ENCODE measurements around the gene PAPPA. TPM values are rescaled to one million over a fixed set of nuclear protein-coding genes. Genes with fewer than 3 reads are reported as not detected.
A peak's percentile ranks its signal among the peaks of the same experiment; 100 is the strongest.

PAPPA gene
- polyA plus RNA-seq, 5 donors: 0.42 to 2.0 (median 1.2) TPM

DNA sequence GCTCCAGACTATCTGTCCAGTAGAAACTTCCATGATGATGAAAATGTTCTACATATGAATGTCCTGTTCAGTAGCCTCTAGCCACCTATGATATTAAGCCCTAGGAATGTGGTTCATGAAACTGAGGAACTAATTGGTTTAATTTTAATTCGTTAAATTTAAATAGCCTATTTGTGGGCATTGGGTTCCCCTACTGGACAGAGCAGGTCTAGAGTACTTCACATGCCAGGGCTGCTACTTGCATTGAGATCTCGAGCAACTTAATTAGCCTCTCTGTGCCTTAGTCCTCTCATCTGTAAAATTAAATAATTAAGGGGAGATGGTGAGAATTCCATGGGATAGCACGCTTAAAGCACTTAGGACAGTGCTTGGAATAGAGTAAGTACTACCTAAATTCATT lies 160.0 kb downstream of the PAPPA start:
- no peak for DNase-seq

DNA sequence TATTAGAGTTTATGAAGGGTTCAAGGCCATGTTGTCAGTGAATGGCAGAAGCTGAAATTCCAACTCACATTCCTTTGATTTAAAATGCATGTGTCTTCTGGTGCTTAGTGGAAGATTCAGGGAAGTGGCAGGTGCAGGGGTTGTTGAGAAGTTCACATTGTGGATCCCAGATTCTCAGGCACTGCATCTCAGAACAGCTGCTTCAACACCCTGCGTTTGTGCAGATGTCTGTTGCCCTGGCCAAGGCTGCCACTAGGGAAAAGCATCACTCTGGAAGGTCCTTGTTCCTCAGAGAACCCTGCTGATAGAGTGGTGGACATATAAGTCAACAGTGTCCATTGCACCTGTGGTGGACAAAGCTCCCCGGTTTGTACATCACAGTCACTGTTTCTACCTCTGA lies 162.7 kb downstream of the PAPPA start:
- no peak for DNase-seq

DNA sequence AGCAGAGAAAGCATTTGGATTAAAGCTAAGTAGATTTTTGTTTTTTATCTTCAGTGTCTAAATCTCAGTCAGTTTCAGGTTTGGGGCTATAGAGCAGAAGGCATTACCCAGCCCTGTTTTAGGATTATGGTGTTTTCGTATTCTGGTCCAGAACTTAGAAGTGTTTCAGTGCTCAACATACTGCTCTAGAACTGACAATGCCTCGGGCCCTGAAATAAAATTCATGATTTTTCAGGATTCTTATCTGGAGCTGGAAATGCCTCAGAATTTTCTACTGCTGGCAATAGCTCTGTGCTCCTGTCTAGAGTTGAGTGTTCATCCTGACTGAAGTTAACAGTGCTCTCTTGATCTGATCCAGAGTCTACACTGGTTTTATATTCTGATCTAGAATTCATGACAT lies 163.9 kb downstream of the PAPPA start:
- no peak for DNase-seq

DNA sequence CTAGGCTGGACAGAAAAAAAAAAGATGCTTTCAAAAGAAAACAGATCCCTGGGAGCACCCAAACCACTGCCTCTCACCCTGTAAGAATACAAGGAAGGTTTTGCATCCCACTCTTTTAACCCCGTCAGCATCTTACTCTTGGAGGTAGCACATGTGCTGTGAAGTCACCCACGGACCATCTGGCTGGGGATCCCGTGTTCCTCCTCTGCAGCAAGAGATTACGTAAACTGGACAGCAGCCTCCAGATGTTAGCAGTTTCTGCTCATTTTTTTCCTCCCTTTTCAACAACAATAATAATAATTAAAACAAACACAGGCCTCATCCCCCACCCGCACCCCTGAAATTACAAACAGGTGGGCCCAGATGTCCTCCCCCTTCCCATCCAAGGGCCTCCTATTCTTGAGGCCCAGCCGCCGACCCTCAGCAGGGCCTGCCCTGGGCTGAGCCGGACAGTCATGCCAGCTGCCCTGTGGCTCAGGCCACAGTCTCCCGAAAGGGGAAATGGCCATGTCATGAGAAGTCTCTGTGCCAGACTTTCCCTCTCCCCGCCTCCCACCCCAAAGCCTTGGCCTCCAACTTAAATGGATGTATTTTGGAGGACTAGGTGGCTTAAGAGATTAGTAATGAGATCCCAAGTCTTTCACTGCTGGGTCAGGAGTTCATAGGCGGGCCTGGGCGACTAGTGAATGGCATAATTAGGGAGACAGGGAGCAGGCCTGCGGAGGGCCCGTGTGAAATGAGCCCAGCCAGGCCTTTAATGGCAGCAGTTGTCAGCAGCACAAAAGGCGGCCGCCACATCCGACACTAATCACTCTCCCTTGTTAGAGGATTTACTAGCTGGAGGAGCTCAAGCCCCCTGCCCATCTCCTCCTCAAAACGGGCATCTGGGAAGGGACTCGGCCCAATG lies 165.1 kb downstream of the PAPPA start:
- DNase-seq: peak; percentile 27 to 39

DNA sequence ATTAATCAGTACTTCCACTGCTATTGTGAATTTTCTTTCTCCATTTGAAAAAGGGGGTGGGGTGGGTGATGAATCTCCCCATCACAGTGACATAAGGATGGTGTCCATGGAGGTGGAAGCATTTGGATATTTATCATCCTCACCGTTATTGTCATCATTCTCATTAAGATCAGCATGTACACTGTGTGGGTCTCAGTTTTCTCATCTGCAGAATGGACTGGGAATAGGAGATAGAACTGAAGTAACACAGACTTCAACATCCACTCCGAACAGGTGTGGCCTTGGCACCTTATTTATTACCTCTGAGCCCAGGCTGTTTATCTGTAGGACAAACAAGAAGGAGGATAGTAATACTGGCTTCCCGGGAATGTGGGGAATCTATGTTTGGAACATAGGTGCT lies 165.9 kb downstream of the PAPPA start:
- no peak for DNase-seq

DNA sequence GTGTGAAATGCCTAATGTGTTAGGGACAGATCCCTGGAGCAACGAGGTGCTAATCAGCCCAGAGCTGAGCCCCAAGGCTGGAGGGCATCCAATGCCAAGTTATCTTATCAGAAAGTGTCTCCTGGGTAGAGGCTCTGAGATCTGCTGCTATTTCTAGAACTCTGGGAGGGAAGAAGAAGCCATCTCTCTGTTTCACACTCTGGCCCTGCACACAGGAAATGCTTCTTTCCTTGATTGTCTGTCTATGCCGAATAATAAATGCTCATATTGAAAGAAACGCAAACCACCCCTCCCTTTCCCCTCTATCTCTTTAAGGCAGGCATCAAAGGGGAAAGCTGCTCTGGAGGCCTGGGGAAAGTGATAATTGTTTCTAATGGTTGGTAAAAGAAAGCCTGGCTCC lies 166.7 kb downstream of the PAPPA start:
- DNase-seq: no peak

DNA sequence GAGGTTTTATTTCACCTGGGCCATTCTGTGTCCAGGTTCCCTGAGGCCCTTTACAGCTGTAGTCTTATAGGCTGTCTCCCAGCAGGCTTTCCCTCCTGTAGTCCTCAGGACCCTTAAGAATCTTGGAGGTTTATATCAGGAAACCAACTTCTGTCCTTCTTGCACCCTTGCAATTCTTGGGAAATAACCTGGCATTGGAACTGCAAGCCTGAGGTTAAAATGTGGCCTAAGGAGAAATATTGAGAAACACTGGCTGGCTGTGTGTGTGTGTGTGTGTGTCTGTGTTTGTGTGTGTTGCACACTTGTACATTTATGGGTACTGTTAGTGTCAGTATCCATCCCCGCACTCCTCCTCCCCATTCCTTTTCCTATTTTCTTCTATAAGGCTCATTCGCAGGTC lies 168.9 kb downstream of the PAPPA start:
- no peak for DNase-seq

DNA sequence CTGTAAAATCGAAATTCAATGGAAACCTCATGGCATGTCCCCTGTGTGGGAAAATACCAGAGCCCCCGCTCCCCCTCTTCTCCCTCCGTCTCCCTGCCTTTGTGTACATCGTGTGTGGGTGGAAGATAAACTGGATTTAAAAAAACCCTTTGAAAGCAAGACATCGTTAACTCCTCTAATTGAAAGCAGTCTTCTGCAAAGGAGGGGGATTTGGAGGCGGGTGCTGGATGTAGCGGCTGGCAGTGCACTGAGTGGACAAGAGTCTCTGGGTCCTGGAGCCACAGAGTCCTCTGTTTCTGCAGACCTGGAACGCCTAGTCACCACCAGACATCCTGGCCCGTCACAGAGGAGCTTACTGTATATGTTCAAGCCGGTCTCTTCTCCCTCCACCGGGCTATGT lies 169.4 kb downstream of the PAPPA start:
- no peak for DNase-seq

DNA sequence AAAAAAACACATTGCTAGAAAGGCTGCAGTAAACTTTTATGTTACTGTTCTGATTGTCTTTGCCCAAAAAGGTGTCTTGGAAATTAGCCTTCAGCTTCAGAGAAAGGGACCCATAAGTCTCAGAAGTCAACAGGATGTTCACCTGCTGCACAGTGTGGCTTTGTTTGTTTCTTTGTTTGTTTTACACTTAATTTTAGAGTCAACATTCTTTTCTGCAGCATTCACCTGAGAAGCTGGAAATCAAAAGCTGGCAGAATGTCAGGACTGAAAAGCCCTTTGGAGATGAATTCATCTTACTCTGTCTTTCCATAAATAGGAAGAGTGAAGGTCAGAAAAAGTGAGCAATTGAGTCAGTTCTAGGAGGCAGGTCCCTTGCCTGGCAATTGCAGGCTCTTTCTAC lies 170.0 kb downstream of the PAPPA start:
- no peak for DNase-seq

DNA sequence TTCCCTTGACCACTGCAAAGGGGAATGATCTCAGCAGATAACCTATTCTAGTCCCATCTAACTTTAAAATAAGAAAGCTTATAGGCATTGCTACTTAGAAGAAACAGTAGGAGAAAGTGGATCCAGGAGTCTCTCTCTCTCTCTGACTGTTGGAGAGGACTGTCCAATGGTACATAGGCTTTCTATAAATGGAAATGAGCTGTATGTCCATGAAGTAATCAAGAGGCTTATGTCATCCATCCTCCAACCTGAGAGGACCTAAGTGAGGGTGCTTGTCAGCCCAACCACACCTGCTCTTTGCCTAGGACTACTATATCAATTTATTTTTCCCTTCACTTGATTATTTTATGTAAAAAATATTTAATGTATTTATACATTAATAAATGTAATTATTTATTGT lies 172.3 kb downstream of the PAPPA start:
- DNase-seq: no peak

DNA sequence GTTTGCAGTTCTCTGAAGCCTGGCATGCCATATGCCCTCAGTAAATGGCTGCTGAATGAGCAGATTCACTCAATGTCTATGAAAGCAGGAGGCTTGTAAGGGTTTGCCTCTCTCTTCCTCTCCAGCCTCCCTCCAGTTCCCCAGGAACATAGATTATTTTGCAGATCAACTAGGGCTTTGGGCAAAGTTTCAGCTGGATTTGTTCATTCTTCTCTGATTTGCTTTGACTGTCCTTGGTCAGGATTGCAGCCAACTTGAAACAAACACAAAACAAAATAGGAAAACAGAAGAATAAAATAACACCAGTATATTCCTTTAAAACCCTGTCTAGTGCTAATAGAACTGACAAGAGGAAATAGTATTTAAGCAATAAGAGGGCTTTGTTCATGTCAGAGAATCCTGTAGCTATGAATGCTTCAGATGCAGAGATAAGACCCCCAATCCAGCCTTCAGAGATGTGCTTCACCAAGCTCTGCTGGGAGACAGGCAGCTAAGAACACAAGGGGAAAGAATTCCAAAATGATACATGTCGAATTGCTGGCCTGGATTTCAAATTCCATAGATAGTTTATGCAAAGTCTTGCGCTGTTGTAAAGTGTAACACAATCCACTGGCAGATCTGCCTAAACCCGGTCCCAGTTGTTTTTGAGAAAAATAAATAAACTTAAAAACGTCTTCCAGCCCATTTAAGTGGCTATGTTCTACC lies 174.3 kb downstream of the PAPPA start:
- DNase-seq: peak; percentile 24 to 40

DNA sequence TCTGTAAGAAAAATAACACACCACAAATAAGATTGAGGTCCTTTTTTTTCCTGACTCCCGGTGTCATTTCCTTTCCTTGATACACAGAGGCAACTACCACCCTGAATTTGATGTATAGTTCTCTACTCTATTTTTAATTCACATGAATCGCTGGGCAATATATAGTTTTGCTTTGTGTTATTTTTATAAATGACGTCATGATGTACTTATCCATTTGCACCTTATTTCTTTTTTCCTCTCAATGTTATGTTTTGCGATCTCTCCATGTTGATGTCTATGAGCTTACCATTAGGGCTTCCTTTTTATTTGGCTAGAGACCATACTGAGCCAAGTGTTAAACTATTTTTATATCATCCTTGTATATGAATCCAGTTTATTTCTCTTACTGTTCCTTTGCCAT lies 175.9 kb downstream of the PAPPA start:
- no peak for DNase-seq

DNA sequence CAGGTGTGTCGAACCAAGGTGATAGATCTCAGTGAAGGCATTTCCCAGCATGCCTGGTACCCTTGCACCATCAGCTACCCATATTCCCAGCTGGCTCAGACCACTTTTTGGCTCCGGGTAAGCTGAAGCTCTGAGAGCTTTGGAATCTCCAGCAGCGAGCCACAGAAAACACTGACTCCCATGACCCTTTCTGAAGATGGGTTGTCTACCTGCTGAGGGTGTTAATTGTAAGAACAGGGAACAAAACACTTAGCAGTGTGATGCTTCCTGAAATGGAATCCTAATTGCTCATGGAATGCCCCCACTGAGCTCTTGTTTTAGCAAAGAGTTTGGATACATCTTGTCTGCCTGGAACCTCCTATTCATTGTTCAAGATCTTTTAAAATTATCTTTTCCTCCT lies 177.7 kb downstream of the PAPPA start:
- DNase-seq: no peak

DNA sequence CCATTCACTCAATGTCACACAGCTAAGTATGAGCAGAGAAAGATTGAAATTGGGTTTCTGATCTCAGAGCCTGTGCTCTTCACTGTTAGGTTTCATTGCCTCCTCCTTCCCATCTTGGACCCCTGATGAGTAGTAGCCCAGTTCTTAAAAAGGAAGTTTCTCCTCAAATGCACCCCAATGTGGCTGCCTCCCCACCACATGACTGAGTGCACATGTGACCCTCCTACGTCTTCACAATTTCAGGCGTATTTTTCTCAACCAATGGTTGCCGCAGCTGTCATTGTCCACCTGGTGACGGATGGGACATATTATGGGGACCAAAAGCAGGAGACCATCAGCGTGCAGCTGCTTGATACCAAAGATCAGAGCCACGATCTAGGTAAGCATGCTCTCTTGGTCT lies 178.5 kb downstream of the PAPPA start:
- DNase-seq: no peak

DNA sequence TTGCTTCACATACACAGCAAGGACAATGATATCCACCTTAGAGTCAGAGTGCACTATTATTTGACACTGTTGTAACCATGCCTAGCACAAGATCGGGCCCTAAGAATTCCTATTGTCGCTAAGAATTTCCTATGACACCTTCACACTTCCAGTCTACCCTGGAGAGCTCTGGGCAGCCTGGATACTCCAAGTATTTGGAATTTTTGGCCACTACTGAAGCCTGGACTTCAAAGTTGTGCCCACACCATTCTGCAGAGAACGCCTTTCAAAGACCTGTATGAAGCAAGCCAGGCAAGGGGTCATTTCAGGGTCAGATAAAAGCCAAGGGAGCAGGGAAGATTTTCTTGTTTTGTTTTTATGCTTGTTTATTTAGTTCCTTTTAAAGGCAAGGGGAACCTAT lies 179.7 kb downstream of the PAPPA start:
- DNase-seq: no peak

DNA sequence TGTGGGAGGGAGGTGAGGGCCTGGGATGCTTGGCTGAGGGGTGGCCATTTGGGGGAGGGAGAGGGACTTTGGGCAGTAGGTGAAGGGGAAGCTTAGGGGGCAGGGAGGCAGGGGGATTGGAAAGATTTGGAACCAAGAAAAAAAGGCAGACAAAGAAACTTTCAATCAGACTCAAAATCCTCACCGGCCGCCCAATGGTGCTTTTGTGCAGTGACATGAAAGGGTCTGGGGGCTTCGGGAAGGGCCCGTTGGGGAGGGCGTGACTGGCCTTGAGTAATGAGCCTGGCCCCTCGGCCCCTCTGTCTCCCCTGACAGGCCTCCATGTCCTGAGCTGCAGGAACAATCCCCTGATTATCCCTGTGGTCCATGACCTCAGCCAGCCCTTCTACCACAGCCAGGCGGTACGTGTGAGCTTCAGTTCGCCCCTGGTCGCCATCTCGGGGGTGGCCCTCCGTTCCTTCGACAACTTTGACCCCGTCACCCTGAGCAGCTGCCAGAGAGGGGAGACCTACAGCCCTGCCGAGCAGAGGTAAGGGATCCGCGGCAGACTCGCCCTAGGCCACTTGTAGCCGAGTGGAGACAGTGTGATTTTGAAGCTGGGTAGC lies 181.1 kb downstream of the PAPPA start:
- no peak for DNase-seq

DNA sequence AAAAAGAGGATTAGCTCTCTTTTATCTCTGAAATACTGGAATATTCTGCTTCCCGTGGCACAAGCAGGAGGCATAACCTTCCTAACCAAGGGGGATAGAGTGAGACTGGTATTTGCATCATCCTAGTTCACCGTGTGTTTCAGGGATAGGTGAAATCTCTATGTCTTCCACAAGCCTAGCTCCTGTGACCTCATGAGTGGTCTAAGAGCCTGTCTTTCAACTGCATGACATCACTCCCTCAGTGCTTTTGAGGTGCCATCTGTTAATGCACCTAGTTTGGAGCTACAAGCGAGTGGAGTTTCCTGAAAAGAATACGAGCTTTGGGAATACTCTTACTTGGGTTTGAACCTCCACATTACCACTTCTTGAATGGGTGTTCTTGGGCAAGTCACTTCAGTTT lies 181.8 kb downstream of the PAPPA start:
- no peak for DNase-seq

DNA sequence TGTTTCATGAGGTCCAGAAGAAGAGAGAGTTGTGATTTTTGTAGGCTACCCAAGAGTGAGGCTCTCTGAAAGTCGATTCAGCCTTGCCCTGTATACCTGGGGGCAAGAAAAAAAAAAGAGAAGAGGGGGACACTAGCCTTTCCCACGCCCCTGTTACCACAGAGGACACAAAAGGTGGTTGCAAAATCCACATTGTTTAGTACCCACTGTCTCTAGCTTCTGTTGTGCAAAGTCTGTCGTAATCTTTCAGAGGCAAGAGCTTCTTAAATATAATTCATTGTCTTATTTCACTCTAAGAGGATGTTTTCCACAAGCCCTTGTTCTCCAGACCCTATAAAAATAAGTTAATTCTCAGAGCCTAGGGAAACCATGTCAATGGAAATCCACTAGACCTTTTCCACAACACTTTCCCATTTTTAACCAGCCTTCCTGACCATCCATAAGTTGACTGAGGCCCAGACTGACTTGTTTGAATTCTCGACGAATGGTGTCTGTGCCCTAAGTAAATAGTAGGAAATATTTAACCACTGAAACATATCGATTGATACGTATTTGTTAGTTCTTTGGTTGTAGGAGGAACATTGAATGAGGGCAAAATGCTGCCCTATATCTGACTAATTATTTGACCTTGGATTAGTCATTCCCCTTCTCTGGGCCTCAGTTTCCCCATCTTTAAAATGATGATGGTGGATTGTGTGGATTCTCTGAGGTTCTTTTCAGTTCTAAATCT lies 182.7 kb downstream of the PAPPA start:
- DNase-seq: no peak

DNA sequence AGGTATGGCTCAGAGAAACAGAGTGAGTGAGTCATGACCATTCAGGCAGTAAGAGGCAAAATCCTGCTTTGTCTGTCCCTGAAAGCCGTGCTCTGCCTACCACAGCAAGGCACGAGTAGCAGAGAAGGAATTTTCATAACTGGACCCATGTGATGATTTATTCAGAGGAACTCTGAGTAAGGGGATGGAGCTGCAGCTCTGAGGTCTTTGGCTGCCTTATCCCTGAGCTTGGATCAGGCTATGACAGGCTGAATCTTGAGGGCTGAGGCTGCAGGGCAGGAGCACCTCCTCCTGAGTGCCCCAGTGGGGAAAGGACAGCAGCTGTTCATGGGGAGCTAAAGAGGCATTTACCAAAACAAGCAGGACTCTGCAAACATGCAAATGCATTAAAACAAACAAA lies 183.4 kb downstream of the PAPPA start:
- no peak for DNase-seq

DNA sequence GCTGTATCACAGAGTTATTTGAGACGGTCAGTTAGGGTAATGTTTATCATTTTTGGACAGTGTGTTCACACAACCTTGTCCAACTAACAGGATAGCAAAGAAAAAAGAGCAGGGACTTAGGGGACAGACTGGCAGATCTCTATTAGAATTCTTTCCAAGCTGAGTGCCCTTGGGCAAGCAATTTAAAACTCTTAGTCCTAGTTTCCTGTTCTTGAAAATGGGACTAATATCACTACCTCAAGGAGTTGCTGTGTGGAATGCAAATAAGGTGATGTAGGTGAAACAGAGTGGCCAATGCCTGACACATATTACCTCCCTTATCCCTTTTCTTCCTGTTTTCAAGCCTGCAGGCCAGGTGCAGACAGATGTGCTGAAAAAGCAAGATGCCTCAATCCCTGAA lies 186.7 kb downstream of the PAPPA start:
- no peak for DNase-seq

DNA sequence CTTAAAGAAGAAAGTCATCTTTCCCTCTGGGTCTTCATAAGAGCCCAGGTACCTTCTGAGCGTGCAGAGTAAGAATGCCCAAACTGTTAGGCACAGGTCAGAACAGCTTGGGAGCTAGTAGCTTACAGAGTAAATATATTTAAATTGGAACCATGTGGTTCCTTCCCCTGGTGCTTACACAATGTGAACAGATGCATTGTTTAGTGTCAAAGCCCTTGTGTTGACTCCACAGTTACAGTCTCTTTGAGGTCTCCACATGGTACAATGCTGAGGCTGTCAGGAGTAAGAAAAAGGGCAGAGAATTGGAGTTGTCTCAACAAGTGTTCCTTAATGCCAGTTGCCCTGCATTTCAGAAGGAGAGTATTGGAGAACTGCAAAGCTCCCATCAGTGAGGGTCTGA lies 188.5 kb downstream of the PAPPA start:
- DNase-seq: no peak

DNA sequence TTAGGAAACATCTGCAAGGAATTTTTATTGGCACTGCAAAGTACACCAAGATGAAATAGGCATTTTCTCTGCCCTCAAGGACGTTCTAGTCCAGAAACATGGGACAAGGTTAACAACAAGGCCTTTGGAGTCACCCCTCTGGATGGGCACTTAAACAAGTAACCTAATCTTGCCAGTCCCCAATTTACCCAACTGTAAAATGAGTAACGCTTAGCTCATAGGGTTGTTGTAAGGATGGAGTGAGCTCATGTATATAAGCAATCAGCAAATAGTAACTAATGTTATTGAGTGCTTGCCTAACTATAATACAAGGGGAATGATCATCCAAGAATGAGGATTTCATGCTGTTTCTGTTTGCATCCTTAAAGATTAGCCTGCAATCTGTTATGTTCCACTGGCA lies 189.3 kb downstream of the PAPPA start:
- DNase-seq: no peak
